ENCODE measurements around the gene CTDSPL.
A peak's percentile ranks its signal among the peaks of the same experiment; 100 is the strongest.

Gene CTDSPL

GRCh38 chr3:38019658-38020341, 158.1 kb downstream of the CTDSPL start:
- H3K4me3 ChIP-seq (ENCODE audit: low read length): no peak overlapping the region
- peaks cover 9% of the 10 kb centered on the region for H3K9me3 ChIP-seq (ENCODE audit: low read length)
- H3K27me3 ChIP-seq (ENCODE audit: insufficient read depth, low read length): no peaks in the 10 kb centered on the region
- H3K36me3 ChIP-seq (ENCODE audit: insufficient read depth, low read length): peaks cover 74% of the 10 kb centered on the region
- H3K4me1 ChIP-seq (ENCODE audit: insufficient read depth, low read length): no peaks in the 10 kb centered on the region
- no peak overlapping the region for H2AFZ ChIP-seq (ENCODE audit: low read depth, low read length)

GRCh38 chr3:38020342-38020726, 158.7 kb downstream of the CTDSPL start:
- no peak overlapping the region for H2AFZ ChIP-seq (ENCODE audit: low read depth, low read length)
- peaks cover 68% of the 10 kb centered on the region for H3K36me3 ChIP-seq (ENCODE audit: insufficient read depth, low read length)
- H3K9me3 ChIP-seq (ENCODE audit: low read length): peaks cover 9% of the 10 kb centered on the region
- no peaks in the 10 kb centered on the region for H3K27me3 ChIP-seq (ENCODE audit: insufficient read depth, low read length)
- no peaks in the 10 kb centered on the region for H3K4me1 ChIP-seq (ENCODE audit: insufficient read depth, low read length)
- no peak overlapping the region for H3K4me3 ChIP-seq (ENCODE audit: low read length)

DNA sequence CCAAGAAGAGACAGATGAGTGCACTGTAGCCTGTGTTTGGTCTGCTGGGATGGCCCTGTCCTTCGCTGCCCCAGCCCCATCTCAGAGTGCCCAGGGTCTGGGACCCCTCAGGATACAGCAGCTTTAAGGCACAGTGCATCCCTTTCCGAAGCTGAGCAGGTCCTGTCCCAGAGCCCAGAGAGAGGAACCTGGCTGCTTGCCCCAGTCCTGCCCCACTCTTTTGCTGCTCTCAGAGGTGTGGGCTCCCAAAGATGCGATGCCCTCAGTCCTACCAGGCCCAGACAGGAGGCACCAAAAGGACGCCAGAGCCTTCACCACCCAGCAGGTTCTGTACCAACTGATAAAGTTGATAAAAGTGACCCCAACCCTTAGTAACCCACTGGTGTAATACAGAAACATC, 159.5 kb downstream of the CTDSPL start:
- Histone ChIP-seq H3K27me3 (ENCODE audit: insufficient read depth, low read length) (no peaks in the 10 kb centered on the region), H2AFZ (ENCODE audit: low read depth, low read length) (no peak overlapping the region), H3K4me3 (ENCODE audit: low read length) (no peak overlapping the region), H3K9me3 (ENCODE audit: low read length) (peaks cover 6% of the 10 kb centered on the region), H3K36me3 (ENCODE audit: insufficient read depth, low read length) (peaks cover 60% of the 10 kb centered on the region), H3K4me1 (ENCODE audit: insufficient read depth, low read length) (no peaks in the 10 kb centered on the region)

DNA sequence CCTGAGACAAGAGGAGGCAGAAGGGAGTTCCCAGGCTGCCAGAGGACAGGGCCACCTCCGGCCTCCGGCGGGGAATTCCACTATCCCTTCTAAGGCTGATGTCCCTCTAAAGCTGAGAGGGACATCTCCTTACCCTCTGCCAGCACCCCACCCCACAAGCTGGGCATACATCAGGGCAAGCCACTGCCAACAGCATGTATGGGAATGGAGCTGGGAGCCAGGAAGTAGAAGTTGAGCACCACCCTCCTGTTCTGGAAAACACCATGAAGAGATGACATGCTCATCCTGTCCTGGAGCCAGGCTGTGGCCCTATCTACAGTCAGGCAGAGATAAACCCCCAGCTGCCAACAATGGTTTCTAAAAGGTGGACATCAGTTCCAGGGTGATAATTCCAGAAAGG, 160.6 kb downstream of the CTDSPL start:
- Histone ChIP-seq H3K27me3 (ENCODE audit: insufficient read depth, low read length) (no peaks in the 10 kb centered on the region), H3K4me3 (ENCODE audit: low read length) (no peak overlapping the region), H3K4me1 (ENCODE audit: insufficient read depth, low read length) (peaks cover 4% of the 10 kb centered on the region), H3K9me3 (ENCODE audit: low read length) (no peaks in the 10 kb centered on the region), H2AFZ (ENCODE audit: low read depth, low read length) (no peak overlapping the region), H3K36me3 (ENCODE audit: insufficient read depth, low read length) (peaks cover 49% of the 10 kb centered on the region)

DNA sequence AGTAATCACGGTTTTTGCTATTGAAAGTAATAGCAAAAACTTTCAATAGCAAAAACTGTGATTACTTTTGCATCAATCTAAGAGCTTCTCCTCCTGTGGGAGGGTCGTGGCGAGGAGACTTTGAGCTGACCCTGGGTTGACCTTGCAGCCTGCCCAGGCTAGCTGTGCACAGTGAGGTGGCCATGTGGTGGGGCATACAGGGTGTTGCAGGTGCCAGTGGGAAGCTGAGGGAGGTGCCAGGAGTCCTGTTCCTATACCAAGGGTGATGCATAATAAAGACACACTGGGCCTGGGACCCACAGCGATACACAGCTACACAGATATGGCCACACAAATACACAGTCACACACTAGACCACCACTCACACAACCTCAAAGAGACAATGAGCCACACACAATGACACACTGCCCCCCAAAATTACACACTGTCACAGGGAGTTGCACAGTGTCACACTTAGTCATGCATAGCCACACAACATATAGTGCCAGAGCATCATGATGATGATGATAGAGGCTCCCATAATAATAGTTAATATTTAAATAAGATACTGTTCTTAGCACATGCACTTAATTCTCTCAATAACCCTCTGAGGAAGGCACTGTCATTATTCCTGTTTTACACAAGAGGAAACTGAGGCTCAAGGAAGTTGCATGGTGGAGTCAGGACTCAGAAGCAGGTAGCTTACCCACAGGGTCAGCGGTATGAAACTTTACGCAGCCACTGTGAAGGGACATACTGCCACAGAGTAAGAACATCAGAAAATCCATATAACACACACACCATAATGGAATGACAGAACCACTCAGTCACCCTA, 161.4 kb downstream of the CTDSPL start:
- no peak overlapping the region for H3K4me3 ChIP-seq (ENCODE audit: low read length)
- H3K9me3 ChIP-seq (ENCODE audit: low read length): no peaks in the 10 kb centered on the region
- H3K4me1 ChIP-seq (ENCODE audit: insufficient read depth, low read length): peaks cover 12% of the 10 kb centered on the region
- peaks cover 48% of the 10 kb centered on the region for H3K36me3 ChIP-seq (ENCODE audit: insufficient read depth, low read length)
- no peak overlapping the region for H2AFZ ChIP-seq (ENCODE audit: low read depth, low read length)
- no peaks in the 10 kb centered on the region for H3K27me3 ChIP-seq (ENCODE audit: insufficient read depth, low read length)

DNA sequence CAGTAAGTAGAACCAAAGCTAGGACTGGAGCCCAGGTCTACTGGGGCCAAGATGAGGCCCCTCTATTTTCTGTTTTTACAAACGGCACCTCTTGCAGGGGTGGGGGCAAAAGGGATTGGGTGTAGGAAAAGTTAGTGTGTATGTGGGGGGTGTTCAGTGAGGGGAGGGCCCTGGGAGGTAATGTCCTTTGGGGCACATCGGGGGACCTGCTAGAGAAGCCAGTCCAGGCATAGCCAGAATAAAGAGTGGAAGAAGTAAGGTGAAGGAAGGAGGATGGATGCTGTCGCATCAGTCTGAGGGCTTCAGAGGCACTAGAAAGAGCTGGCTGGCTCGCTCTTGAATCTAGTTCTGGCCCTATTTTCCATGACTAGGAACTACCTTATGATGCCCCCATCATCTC, 165.2 kb downstream of the CTDSPL start:
- no peak overlapping the region for H2AFZ ChIP-seq (ENCODE audit: low read depth, low read length)
- peaks cover under 1% of the 10 kb centered on the region for H3K27me3 ChIP-seq (ENCODE audit: insufficient read depth, low read length)
- peaks cover 15% of the 10 kb centered on the region for H3K36me3 ChIP-seq (ENCODE audit: insufficient read depth, low read length)
- peaks cover 23% of the 10 kb centered on the region for H3K4me1 ChIP-seq (ENCODE audit: insufficient read depth, low read length)
- no peak overlapping the region for H3K4me3 ChIP-seq (ENCODE audit: low read length)
- no peaks in the 10 kb centered on the region for H3K9me3 ChIP-seq (ENCODE audit: low read length)

DNA sequence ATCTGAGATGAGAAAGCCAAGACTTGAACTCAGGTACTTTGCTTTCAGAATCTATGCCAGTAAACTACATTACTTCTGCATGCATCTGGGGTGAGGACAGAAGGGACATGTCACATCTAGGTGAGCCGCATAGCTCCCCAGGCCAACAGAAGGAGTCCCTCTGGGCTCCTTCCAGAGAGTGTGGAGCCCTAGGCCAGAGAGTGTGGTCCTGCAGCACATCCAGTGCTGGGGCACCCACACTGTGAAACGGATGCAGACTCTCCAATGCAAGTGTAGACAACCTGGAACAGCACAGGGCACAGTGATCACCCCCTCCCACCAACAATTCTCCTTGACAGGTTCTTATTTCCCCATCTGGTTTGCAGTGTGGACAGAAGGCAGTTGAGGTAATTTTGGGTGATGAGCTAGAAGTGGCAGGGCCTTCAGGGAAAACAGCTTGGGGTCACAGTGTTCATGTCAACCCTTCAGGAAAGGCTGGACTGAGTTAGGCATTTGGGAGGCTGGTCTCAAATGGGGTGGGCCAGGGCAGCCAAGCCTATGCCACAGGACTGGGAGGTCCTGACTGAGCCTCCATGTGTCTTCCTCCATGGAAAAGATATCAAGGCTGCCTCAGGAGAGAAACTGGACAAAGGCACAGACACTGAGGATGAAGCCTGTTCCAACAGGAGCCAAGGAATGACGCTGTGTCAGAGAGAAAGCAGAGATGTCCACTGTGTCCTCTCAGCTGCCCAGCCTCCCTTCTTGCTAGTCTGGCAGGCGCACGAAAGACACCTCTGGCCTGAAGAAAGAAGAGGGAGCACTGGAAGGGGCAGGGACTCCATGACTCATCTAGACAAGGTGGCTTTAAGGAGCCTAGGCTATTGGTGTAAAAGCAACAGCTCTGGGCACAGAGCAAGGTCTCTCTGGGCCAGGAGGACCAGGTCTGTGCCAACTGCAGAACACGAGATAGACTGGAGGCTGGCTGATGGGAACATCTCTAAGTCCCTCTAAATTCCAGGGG, 166.1 kb downstream of the CTDSPL start:
- H2AFZ ChIP-seq (ENCODE audit: low read depth, low read length): no peak overlapping the region
- H3K4me1 ChIP-seq (ENCODE audit: insufficient read depth, low read length): peaks cover 23% of the 10 kb centered on the region
- H3K4me3 ChIP-seq (ENCODE audit: low read length): peak overlapping the region; percentile 82
- no peaks in the 10 kb centered on the region for H3K9me3 ChIP-seq (ENCODE audit: low read length)
- H3K36me3 ChIP-seq (ENCODE audit: insufficient read depth, low read length): peaks cover 14% of the 10 kb centered on the region
- peaks cover 3% of the 10 kb centered on the region for H3K27me3 ChIP-seq (ENCODE audit: insufficient read depth, low read length)

DNA sequence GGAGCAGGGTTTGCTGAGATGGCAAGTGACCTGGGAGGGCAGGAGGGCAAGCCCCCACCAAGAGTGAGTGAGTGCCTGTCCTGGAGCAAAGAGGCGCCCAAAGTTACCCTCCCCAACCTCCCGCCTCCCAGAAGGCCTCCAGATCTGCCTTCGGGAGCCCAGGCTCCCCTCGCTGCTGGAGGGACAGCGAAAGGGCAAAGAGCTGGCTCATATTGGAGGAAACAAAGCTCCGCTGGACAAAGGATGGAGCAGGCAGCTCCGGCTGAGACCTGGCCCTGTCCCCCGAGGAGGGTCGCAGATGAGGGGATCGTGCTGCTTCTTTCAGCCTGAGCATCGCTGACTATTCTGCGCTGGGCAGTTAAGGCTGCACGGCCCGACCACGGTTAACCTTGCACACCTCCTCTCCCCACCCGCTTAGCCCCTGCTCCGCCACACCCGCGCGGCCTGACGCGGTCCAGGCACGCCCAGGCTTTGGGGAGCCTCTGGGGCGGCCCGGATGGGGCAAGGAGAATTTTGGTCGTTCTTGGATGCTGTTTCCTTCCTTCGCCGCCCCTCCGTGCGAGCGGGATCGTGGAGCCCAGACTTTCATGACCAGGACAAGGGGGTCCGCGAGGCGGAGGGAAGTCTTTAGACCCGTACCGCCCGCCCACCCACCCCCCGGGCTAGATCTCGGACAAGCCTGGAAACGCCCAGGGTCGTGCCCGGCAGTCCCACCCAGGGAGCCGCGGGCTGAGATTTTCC, 167.1 kb downstream of the CTDSPL start:
- H3K9me3 ChIP-seq (ENCODE audit: low read length): no peaks in the 10 kb centered on the region
- peaks cover 7% of the 10 kb centered on the region for H3K36me3 ChIP-seq (ENCODE audit: insufficient read depth, low read length)
- no peak overlapping the region for H2AFZ ChIP-seq (ENCODE audit: low read depth, low read length)
- peak overlapping the region; percentile 82 for H3K4me3 ChIP-seq (ENCODE audit: low read length)
- H3K4me1 ChIP-seq (ENCODE audit: insufficient read depth, low read length): peaks cover 23% of the 10 kb centered on the region
- peaks cover 3% of the 10 kb centered on the region for H3K27me3 ChIP-seq (ENCODE audit: insufficient read depth, low read length)

DNA sequence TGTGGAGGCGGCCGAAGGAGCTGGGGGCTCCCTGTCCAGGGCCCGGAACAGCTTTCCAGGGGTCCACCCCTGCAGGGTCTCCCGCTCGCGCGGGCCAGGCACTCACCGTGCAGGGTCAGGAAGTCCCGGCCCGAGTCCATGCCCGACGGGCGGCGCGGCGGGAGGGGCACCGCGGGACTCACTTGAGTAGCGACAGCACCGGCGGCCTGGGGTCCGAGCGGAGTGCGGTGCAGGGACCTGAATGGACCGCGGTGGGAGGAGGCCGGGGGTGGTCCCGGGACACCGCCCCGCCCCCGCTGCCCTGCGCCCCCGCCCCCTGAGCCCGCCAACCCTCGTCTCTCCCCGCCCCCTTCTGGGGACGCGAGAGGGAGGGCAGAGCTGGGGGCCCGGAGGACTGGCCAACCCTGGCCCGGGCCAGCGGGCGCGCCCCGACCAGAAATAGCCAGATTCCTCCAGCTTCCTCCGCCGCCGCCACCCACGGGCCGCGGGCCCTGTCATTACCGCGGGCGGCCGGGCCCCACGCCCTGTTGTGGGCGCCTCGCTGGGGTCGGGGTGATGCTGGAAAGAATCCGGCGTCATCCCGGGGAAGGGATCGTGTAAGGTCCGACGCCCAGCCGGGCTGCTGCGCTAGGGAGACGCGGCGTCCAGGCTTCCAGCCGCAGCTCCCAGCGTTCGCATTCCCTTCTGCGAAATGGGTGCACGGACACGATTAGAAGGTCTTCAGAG, 167.9 kb downstream of the CTDSPL start, which contains the start of gene PLCD1:
Gene PLCD1 (minus strand): TSS at position 243 of the 726 bp plus-strand sequence. CDS start 103 bp downstream, at position 140.
- Histone ChIP-seq H3K4me1 (ENCODE audit: insufficient read depth, low read length) (peaks cover 23% of the 10 kb centered on the region), H3K27me3 (ENCODE audit: insufficient read depth, low read length) (peaks cover 3% of the 10 kb centered on the region), H3K36me3 (ENCODE audit: insufficient read depth, low read length) (peaks cover 7% of the 10 kb centered on the region), H2AFZ (ENCODE audit: low read depth, low read length) (peak within 1 kb of the TSS; percentile 17), H3K9me3 (ENCODE audit: low read length) (no peaks in the 10 kb centered on the region), H3K4me3 (ENCODE audit: low read length) (peak within 1 kb of the TSS; percentile 82)

DNA sequence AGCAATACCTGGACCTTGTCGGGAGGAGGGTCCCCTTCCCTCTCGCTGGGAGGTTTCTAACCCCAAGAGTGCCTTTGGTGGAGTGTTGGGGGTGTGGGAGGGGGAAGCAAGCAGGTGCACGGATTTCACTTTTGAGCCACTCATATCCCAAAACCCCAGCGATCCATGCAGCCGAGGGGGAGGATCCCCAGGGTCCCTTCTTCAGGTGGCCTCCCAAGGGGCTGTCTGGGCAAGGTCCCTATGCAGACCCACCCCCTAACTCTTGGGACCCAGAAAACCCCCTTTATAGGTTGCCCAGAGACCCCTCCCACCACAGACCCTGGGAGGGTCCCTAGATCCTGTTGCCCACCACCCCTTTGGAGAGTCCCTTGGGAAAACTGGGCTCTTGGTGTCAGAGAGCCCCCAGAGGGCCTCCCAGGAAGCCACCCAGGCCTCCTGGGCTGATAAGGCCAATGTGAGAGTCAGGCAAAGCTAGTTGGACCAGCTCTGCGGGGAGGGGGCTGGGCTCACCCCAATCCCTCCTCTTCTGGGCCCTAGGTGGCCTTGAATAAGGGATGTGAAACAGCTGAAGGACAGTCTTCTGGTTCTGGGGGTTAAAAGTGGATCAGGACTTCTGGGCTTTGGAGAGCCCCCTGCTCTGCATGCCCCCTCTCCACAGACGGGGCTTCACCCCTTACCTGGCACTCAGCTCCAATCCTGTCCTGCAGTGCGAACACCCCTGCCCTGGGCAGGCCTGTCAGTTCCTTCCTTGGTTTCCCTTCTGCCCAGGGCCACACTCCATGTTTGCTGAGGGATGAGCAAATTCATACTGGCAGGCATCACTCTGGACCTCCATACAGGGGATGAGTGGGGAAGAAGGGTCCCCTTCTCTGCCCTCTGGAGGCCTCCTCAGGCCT, 168.7 kb downstream of the CTDSPL start:
- Histone ChIP-seq H3K27me3 (ENCODE audit: insufficient read depth, low read length) (peaks cover 3% of the 10 kb centered on the region), H3K4me3 (ENCODE audit: low read length) (peak overlapping the region; percentile 82), H3K9me3 (ENCODE audit: low read length) (no peaks in the 10 kb centered on the region), H3K4me1 (ENCODE audit: insufficient read depth, low read length) (peaks cover 23% of the 10 kb centered on the region), H3K36me3 (ENCODE audit: insufficient read depth, low read length) (peaks cover 7% of the 10 kb centered on the region), H2AFZ (ENCODE audit: low read depth, low read length) (peak overlapping the region; percentile 17)

All from neuron (in vitro differentiated cells).